WERI-Rb-1 (cell line): ENCODE measurements around the gene SBK3.

ENCODE experiments used
- DNase-seq: peaks from one replicate; pipeline ENCODE4 v3.0.0-alpha.2; 2020
- H3K27ac ChIP-seq: fragments of 250-450 bp; sonication (Bioruptor Pico); 2 replicates; pipeline ENCODE4 v1.5.1; 2020; ENCODE audit warnings: mild to moderate bottlenecking, moderate library complexity
- H3K27me3 ChIP-seq: fragments of 250-450 bp; sonication (Bioruptor Pico); 2 replicates; pipeline ENCODE4 v1.5.1; 2021; ENCODE audit warnings: mild to moderate bottlenecking, low read depth, moderate library complexity; ENCODE audit not compliant: insufficient read depth, severe bottlenecking
- H3K36me3 ChIP-seq: fragments of 250-450 bp; sonication (Bioruptor Pico); 2 replicates; pipeline ENCODE4 v1.5.1; 2020; ENCODE audit warnings: mild to moderate bottlenecking, moderate library complexity
- H3K4me3 ChIP-seq: 2 replicates; pipeline ENCODE4 v1.5.1; 2011; ENCODE audit warnings: low read depth, mild to moderate bottlenecking, control low read depth, low read length
- H3K9me3 ChIP-seq: fragments of 250-450 bp; sonication (Bioruptor Pico); 2 replicates; pipeline ENCODE4 v1.5.1; 2021; ENCODE audit warnings: mild to moderate bottlenecking, moderate library complexity; ENCODE audit not compliant: severe bottlenecking
- TF ChIP-seq, protein P1 (sequence below): IDR thresholded peaks from 2 replicates; pipeline ENCODE4 v1.5.1; 2011; ENCODE audit warnings: low read depth, mild to moderate bottlenecking, control low read depth, inconsistent platforms, low read length

Gene SBK3, protein sequence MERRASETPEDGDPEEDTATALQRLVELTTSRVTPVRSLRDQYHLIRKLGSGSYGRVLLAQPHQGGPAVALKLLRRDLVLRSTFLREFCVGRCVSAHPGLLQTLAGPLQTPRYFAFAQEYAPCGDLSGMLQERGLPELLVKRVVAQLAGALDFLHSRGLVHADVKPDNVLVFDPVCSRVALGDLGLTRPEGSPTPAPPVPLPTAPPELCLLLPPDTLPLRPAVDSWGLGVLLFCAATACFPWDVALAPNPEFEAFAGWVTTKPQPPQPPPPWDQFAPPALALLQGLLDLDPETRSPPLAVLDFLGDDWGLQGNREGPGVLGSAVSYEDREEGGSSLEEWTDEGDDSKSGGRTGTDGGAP

DNA sequence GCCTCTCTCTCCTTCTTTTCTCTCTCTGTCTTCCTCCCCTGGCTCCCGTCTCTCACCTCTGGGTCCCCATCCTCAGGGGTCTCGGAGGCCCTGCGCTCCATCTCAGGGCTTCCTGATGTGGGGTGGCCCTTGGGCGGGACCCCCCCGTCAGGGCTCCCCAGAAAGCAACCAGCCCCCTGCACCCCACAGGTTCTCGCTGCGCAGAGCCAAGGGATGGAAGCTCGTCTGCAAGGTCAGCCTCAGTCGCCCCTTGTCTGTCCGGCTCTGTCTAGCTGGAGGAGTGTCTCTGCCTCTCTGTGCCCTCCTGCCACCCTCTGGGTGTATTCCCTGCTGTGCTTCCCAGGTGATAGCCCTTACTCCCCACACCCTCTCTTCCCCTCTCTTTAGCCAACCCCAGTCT is at the start of gene SBK3:
Gene SBK3, minus strand, starts transcription at position 101 of the 400 bp plus-strand sequence. Its CDS starts 0 bp downstream, at position 101.
- Histone ChIP-seq H3K27ac (no peak within 1 kb of the TSS), H3K4me3 (no peak within 1 kb of the TSS), H3K36me3 (no peaks in the 10 kb centered on the region), H3K9me3 (no peaks in the 10 kb centered on the region), H3K27me3 (no peaks in the 10 kb centered on the region)
- no peak for DNase-seq
- TF ChIP-seq, protein P1, sequence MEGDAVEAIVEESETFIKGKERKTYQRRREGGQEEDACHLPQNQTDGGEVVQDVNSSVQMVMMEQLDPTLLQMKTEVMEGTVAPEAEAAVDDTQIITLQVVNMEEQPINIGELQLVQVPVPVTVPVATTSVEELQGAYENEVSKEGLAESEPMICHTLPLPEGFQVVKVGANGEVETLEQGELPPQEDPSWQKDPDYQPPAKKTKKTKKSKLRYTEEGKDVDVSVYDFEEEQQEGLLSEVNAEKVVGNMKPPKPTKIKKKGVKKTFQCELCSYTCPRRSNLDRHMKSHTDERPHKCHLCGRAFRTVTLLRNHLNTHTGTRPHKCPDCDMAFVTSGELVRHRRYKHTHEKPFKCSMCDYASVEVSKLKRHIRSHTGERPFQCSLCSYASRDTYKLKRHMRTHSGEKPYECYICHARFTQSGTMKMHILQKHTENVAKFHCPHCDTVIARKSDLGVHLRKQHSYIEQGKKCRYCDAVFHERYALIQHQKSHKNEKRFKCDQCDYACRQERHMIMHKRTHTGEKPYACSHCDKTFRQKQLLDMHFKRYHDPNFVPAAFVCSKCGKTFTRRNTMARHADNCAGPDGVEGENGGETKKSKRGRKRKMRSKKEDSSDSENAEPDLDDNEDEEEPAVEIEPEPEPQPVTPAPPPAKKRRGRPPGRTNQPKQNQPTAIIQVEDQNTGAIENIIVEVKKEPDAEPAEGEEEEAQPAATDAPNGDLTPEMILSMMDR, result no peak

DNA sequence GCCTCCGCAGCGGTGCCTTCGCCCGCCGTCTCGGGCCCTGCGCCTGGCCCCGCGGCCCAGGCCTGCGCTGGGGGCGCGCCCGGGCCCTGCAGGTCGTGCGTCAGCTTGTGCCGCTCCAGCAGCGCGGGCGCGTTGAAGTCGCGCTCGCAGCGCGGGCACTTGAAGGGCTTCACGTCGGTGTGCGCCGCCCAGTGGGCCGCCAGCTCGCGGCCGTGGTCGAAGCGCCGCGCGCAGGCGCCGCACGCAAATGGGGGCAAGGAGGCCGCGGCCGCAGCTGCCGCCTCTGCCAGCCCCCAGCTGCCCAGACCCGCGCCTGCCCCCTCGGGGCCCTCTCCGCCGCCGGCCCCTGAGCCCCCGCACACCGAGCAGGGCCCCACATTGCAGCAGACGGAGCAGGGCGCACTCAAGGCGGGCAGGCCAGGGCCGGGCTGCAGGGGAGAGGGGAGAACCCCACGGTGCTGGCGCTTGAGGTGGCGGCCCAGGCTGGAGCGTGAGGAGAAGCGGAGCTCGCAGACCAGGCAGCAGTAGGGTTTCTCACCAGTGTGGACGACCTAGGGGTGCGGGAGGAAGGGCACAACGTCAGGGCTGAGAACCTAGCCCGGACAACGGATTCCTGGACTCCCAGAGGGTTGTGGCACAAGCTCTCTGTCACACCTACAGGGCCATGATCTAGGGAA is 47.9 kb upstream of the SBK3 start:
- TF ChIP-seq, protein P1, result no peak
- H3K27me3 ChIP-seq, result no peaks in the 10 kb centered on the region
- H3K4me3 ChIP-seq, result no peak overlapping the region

DNA sequence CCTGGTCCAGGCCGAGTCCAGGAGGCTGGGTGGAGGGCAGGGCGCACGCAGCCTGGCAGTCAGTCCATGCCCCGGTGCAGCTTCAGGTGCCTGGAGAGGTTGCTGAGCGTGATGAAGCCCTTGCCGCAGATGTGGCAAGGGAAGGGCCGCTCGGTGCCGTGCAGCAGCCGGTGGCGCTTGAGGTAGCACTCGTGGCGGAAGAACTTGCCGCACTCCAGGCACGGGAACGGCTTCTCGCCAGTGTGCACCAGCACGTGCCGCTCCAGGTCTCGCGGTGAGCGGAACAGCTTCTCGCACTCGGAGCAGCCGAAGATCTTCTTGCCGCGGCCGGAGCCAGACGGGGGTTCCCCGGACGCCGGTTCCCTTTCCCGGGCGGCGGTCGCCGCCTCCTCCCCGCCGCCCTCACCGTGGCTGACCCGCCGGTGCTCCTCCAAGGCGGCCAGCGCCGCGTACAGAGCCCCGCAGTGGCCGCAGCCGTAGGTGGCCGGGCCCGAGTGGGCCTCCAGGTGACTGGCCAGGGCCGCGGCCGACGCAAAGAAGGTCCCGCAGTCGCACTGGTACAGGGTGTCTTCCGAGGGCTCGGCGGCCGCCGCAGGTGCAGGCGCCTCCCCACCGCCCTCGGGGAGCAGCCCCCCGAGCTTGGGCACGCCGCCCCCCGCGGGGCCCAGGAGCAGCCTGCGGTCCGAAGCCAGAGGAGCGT is 47.2 kb upstream of the SBK3 start:
- Histone ChIP-seq H3K9me3 (no peaks in the 10 kb centered on the region), H3K27me3 (no peaks in the 10 kb centered on the region), H3K4me3 (no peak overlapping the region), H3K36me3 (peaks cover 45% of the 10 kb centered on the region), H3K27ac (no peak overlapping the region)
- no peak for DNase-seq
- TF ChIP-seq, protein P1, result no peak

More for the DNA sequence above, 47.9 kb upstream of the SBK3 start:
- Histone ChIP-seq H3K9me3 (no peaks in the 10 kb centered on the region), H3K36me3 (peaks cover 50% of the 10 kb centered on the region), H3K27ac (no peak overlapping the region)
- no peak for DNase-seq

DNA sequence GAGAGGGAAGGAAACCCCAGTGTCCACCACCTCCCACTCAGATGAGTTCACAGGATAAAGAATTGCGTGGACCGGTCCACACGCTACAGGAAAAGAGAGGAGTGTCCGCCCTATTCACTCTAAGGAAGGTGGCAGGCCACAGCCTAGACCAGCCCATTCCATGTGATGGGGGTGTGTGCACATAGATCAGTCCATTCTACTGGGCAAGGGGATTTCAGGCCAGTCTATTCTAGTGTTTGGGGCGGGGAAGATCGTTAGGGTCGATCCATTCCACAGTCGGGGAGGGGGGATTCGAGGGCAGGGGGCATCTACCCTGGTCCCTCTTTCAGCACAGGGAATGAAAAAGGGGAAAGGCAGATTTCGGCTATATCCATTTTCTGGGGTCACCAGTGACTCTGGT is 46.2 kb upstream of the SBK3 start:
- H3K9me3 ChIP-seq, result no peaks in the 10 kb centered on the region
- no peak for DNase-seq
- H3K36me3 ChIP-seq, result peaks cover 35% of the 10 kb centered on the region
- TF ChIP-seq, protein P1, result no peak
- H3K27ac ChIP-seq, result no peak overlapping the region
- H3K27me3 ChIP-seq, result no peaks in the 10 kb centered on the region
- no peak overlapping the region for H3K4me3 ChIP-seq

DNA sequence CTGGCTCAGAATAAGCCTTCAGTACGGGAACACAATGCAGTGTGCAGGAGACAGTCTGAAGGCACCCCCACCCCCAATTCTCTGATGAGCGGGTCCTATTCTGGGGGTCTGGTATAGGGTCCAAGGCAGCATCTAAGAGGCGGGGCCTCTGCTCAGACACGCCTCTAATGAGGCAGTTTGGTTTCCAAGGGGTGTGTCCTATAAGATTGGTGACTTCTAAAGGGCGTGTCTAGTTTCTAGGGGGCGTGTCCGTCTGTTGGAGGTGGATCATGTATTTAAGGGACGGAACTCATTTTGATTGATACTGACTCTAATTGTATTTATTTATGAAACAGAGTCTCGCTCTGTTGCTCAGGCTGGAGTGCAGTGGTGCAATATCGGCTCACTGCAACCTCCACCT is 45.3 kb upstream of the SBK3 start:
- Histone ChIP-seq H3K4me3 (no peak overlapping the region), H3K27me3 (no peaks in the 10 kb centered on the region), H3K36me3 (peaks cover 26% of the 10 kb centered on the region), H3K27ac (no peak overlapping the region), H3K9me3 (no peaks in the 10 kb centered on the region)
- TF ChIP-seq, protein P1, result no peak
- no peak for DNase-seq
